Left hindlimb (tissue), 1 donor: ENCODE results near the gene ZNF660.

Experiments
- DNase-seq: peaks from one replicate; pipeline ENCODE4 v3.0.0-alpha.2; 2018

The ZNF660 gene

GRCh38 chr3:44642337-44642736 is 57.6 kb downstream of the ZNF660 start:
- DNase-seq: no peak

DNA sequence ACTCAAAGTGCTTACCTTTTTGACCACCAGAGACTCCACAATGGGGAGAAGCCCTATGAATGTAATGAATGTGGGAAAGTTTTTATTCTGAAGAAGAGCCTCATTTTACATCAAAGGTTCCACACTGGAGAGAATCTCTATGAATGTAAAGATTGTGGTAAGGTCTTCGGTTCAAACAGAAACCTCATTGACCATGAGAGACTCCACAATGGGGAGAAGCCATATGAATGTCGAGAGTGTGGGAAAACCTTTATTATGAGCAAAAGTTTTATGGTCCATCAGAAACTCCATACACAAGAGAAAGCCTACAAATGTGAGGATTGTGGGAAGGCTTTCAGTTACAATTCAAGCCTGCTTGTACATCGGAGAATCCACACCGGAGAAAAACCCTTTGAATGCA is 58.3 kb downstream of the ZNF660 start:
- DNase-seq: no peak

- DNase-seq: no peak
Observed at GRCh38 chr3:44647771-44648170, 63.0 kb downstream of the ZNF660 start.

- peak; percentile 84 for DNase-seq
Observed at GRCh38 chr3:44648564-44649229, 63.9 kb downstream of the ZNF660 start, which contains the start of gene ZNF35. ZNF35 (plus strand) TSS chr3:44648732; CDS start chr3:44651068, 2,336 bp downstream.
